Liver (tissue), 9 donors: ENCODE measurements around the gene RNASEH2C. TPM values are rescaled to one million over a fixed set of nuclear protein-coding genes. Genes with fewer than 3 reads are reported as not detected.

ENCODE experiments used
- DNase-seq: peaks from one replicate; pipeline ENCODE4 v3.0.0-alpha.2; 2017; ENCODE audit warnings: low spot score
- H3K27ac ChIP-seq, 2 donors: one replicate each; pipeline ENCODE4 v1.7.0; 2013; ENCODE audit warnings: inconsistent platforms in 2 of 2, low read length in 2 of 2, control low read depth in 1 of 2, low read depth in 1 of 2, mild to moderate bottlenecking in 1 of 2
- H3K27me3 ChIP-seq, 4 donors: one replicate each; pipeline versions ENCODE4 v1.6.1 to v1.7.0; 2013; ENCODE audit warnings: low read length in 3 of 4, inconsistent platforms in 1 of 4, mild to moderate bottlenecking in 1 of 4, moderate library complexity in 1 of 4; ENCODE audit not compliant: control insufficient read depth in 4 of 4, insufficient read depth in 4 of 4
- H3K36me3 ChIP-seq, 4 donors: one replicate each; pipeline versions ENCODE4 v1.6.1 to v1.7.0; 2013; ENCODE audit warnings: low read length in 3 of 4, mild to moderate bottlenecking in 3 of 4, low read depth in 1 of 4, moderate library complexity in 1 of 4; ENCODE audit not compliant: control insufficient read depth in 4 of 4, insufficient read depth in 3 of 4
- H3K4me1 ChIP-seq, 4 donors: one replicate each; pipeline versions ENCODE4 v1.6.1 to v1.7.0; 2013; ENCODE audit warnings: low read length in 3 of 4, mild to moderate bottlenecking in 3 of 4, moderate library complexity in 1 of 4; ENCODE audit not compliant: control insufficient read depth in 4 of 4, insufficient read depth in 4 of 4
- H3K4me3 ChIP-seq, 3 donors: one replicate each; pipeline versions ENCODE4 v1.6.1 to v1.7.0; 2013; ENCODE audit warnings: low read length in 3 of 3, control low read depth in 1 of 3, low read depth in 1 of 3, mild to moderate bottlenecking in 1 of 3
- H3K9ac ChIP-seq, 2 donors: one replicate each; pipeline ENCODE4 v1.7.0; 2013; ENCODE audit warnings: low read length in 2 of 2, mild to moderate bottlenecking in 2 of 2, moderate library complexity in 2 of 2, control low read depth in 1 of 2, low read depth in 1 of 2
- H3K9me3 ChIP-seq, 4 donors: one replicate each; pipeline versions ENCODE4 v1.6.1 to v1.7.0; 2013; ENCODE audit warnings: low read length in 3 of 4; ENCODE audit not compliant: control insufficient read depth in 4 of 4
- EGR1 ChIP-seq, 2 donors: IDR thresholded peaks; 2 replicates each; pipeline ENCODE4 v1.6.1; 2016 to 2018; ENCODE audit warnings: antibody characterized with exemption in 2 of 2, low read depth in 2 of 2
- FOXA1 ChIP-seq: IDR thresholded peaks from 2 replicates; pipeline ENCODE4 v1.6.1; 2016; ENCODE audit warnings: antibody characterized with exemption
- GABPA ChIP-seq, 2 donors: IDR thresholded peaks in 1 of 2; conservative IDR thresholded peaks in 1 of 2; 2 replicates each; pipeline ENCODE4 v1.6.1; 2016; ENCODE audit warnings: antibody characterized with exemption in 2 of 2, mild to moderate bottlenecking in 1 of 2, moderate library complexity in 1 of 2
- HNF4A ChIP-seq, 2 donors: conservative IDR thresholded peaks; 2 replicates each; pipeline ENCODE4 v1.6.1; 2016; ENCODE audit warnings: antibody characterized with exemption in 2 of 2, mild to moderate bottlenecking in 2 of 2
- HNF4G ChIP-seq: IDR thresholded peaks from 2 replicates; pipeline ENCODE4 v1.6.1; 2016; ENCODE audit warnings: antibody characterized with exemption
- JUND ChIP-seq, 2 donors: IDR thresholded peaks; 2 replicates each; pipeline ENCODE4 v1.6.1; 2016; ENCODE audit warnings: antibody characterized with exemption in 2 of 2
- NR2F2 ChIP-seq: IDR thresholded peaks from 2 replicates; pipeline ENCODE4 v1.6.1; 2016; ENCODE audit warnings: antibody characterized with exemption
- RAD21 ChIP-seq, 2 donors: IDR thresholded peaks; 2 replicates each; pipeline ENCODE4 v1.6.1; 2016; ENCODE audit warnings: antibody characterized with exemption in 2 of 2, mild to moderate bottlenecking in 2 of 2
- RXRA ChIP-seq, 2 donors: IDR thresholded peaks; 2 replicates each; pipeline ENCODE4 v1.6.1; 2017 to 2018; ENCODE audit warnings: antibody characterized with exemption in 2 of 2, mild to moderate bottlenecking in 1 of 2
- SP1 ChIP-seq: IDR thresholded peaks from 2 replicates; pipeline ENCODE4 v1.6.1; 2018; ENCODE audit warnings: antibody characterized with exemption, mild to moderate bottlenecking
- WGBS: extraction: QIAGEN DNeasy Blood & Tissue Kit; methylation state at CpG from one replicate; pipeline ENCODE4 v1.1.7; 2013; 5-methylcytosine and 5-hydroxymethylcytosine counted together
- polyA plus RNA-seq, 2 donors: library from polyadenylated mRNA; stranded (reverse) in 1 of 2; unstranded in 1 of 2; fragments of 200-250 nt in 1 of 2; fragments of >200 nt in 1 of 2; fragmentation: Nextera tagmentation in 1 of 2; extraction: Ambion mirVana in 1 of 2; gene quantifications; one replicate each; pipeline versions ENCODE4 v1.2.1 to v1.2.3, GENCODE V29; 2013 to 2015
- total RNA-seq, 2 donors: library from RNA; depleted of rRNA; stranded (reverse); fragments of >200 nt; gene quantifications; one replicate each; pipeline ENCODE4 v1.2.3, GENCODE V29; 2014
- TF ChIP-seq, protein P1 (sequence below): IDR thresholded peaks from 2 replicates; pipeline ENCODE4 v1.6.1; 2016; ENCODE audit warnings: antibody characterized with exemption, mild to moderate bottlenecking
- TF ChIP-seq, protein P2 (sequence below): fragments of 150-350 bp; IDR thresholded peaks from 2 replicates; pipeline ENCODE4 v1.5.1; 2017; ENCODE audit warnings: improper control_type of control experiment, low read depth, low read length; ENCODE audit not compliant: missing input control
- TF ChIP-seq, protein P3 (sequence below): IDR thresholded peaks from 2 replicates; pipeline ENCODE4 v1.6.1; 2016; ENCODE audit warnings: antibody characterized with exemption
- TF ChIP-seq, protein P4 (sequence below): IDR thresholded peaks from 2 replicates; pipeline ENCODE4 v1.6.1; 2016; ENCODE audit warnings: antibody characterized with exemption
- TF ChIP-seq, protein P5 (sequence below): IDR thresholded peaks from 2 replicates; pipeline ENCODE4 v1.6.1; 2016; ENCODE audit warnings: antibody characterized with exemption
- donor health status: healthy.
- donor health status: healthy.
- donor health status: healthy.
- donor health status: healthy.
- donor health status: healthy.

RNASEH2C gene
- total and polyA plus RNA-seq, 4 donors = 20.5 to 72.1 (median 39.0) TPM

DNA sequence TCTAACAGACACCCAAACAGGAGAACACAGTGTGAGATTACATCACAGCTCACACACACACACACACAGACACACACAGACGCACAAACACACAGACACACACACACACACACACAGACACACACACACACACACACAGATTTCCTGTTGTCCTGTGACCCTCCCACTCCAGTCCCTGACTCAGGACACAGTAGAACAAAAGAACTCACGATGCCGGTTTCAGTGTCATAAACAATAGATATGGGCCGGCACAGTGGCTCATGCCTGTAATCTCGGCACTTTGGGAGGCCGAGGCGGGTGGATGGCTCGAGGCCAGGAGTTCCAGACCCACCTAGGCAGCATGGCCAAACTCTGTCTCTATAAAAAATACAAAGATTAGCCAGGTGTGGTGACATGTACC is 22.4 kb downstream of the RNASEH2C start:
- TF ChIP-seq SP1 = peak; percentile 7
- TF ChIP-seq, protein P1, sequence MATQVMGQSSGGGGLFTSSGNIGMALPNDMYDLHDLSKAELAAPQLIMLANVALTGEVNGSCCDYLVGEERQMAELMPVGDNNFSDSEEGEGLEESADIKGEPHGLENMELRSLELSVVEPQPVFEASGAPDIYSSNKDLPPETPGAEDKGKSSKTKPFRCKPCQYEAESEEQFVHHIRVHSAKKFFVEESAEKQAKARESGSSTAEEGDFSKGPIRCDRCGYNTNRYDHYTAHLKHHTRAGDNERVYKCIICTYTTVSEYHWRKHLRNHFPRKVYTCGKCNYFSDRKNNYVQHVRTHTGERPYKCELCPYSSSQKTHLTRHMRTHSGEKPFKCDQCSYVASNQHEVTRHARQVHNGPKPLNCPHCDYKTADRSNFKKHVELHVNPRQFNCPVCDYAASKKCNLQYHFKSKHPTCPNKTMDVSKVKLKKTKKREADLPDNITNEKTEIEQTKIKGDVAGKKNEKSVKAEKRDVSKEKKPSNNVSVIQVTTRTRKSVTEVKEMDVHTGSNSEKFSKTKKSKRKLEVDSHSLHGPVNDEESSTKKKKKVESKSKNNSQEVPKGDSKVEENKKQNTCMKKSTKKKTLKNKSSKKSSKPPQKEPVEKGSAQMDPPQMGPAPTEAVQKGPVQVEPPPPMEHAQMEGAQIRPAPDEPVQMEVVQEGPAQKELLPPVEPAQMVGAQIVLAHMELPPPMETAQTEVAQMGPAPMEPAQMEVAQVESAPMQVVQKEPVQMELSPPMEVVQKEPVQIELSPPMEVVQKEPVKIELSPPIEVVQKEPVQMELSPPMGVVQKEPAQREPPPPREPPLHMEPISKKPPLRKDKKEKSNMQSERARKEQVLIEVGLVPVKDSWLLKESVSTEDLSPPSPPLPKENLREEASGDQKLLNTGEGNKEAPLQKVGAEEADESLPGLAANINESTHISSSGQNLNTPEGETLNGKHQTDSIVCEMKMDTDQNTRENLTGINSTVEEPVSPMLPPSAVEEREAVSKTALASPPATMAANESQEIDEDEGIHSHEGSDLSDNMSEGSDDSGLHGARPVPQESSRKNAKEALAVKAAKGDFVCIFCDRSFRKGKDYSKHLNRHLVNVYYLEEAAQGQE = no peak
- TF ChIP-seq HNF4G = no peak
- no peak for TF ChIP-seq RXRA (IDR thresholded peaks at IDR 0.05)
- no peak for TF ChIP-seq FOXA1
- peak; percentile 54 for TF ChIP-seq NR2F2
- TF ChIP-seq, protein P2, sequence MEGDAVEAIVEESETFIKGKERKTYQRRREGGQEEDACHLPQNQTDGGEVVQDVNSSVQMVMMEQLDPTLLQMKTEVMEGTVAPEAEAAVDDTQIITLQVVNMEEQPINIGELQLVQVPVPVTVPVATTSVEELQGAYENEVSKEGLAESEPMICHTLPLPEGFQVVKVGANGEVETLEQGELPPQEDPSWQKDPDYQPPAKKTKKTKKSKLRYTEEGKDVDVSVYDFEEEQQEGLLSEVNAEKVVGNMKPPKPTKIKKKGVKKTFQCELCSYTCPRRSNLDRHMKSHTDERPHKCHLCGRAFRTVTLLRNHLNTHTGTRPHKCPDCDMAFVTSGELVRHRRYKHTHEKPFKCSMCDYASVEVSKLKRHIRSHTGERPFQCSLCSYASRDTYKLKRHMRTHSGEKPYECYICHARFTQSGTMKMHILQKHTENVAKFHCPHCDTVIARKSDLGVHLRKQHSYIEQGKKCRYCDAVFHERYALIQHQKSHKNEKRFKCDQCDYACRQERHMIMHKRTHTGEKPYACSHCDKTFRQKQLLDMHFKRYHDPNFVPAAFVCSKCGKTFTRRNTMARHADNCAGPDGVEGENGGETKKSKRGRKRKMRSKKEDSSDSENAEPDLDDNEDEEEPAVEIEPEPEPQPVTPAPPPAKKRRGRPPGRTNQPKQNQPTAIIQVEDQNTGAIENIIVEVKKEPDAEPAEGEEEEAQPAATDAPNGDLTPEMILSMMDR = no peak
- TF ChIP-seq, protein P3, sequence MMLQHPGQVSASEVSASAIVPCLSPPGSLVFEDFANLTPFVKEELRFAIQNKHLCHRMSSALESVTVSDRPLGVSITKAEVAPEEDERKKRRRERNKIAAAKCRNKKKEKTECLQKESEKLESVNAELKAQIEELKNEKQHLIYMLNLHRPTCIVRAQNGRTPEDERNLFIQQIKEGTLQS = no peak
- no peak for TF ChIP-seq GABPA (IDR thresholded peaks at IDR 0.05 in 1 of 2, conservative IDR thresholded peaks at IDR 0.05 in 1 of 2)
- Histone ChIP-seq H3K27ac (no peak overlapping the region), H3K36me3 (no peaks in the 10 kb centered on the region), H3K4me1 (peaks cover 0 to 6% (median 0%) of the 10 kb centered on the region in 4 donors), H3K9me3 (no peaks in the 10 kb centered on the region), H3K4me3 (no peak overlapping the region), H3K27me3 (no peaks in the 10 kb centered on the region), H3K9ac (no peak overlapping the region)
- WGBS = 60% methylated on average over 8 of the region's 8 CpGs
- DNase-seq = no peak

DNA sequence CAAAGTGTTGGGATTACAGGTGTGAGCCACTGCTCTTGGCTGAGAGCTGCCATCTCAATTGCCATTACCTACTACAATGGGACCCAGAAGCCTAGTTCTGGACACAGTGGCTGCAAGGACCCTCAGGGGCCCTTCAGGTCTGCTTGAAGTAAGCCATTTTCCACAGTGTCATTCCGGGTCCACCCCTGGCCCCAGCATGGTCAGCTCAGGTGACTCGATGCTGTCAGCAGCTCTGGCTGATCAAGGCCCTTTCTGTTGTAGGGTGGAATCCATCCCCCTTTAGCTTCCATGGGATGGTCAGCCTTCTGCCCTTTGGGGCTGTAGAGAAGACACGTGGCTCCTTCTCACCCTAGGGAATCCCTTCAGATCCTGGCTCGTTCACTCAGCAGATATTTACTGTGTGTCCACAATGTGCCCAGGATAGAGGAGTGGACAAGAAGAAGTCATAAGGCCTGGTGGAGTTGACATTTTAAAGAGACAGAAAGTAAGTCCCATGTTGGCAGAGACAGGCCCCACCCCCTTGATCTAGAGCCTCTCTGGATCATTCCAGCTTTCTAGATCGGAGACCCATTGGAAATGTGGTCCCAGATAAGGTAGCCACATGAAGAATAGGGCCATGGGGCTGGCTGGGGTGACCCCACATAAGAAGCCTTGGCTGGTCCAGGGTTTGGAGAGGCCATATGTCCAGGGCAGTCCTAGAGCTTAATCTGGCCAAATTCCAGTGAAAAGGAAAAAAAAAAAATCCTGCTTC is 23.6 kb downstream of the RNASEH2C start:
- Histone ChIP-seq H3K27me3 (no peaks in the 10 kb centered on the region), H3K9ac (no peak overlapping the region), H3K27ac (no peak overlapping the region), H3K4me3 (no peak overlapping the region), H3K9me3 (no peaks in the 10 kb centered on the region), H3K4me1 (peaks cover 0 to 6% (median 0%) of the 10 kb centered on the region in 4 donors), H3K36me3 (no peaks in the 10 kb centered on the region)
- WGBS = 91% methylated on average over 5 of the region's 5 CpGs
- no peak for DNase-seq
- TF ChIP-seq, protein P1 = no peak
- TF ChIP-seq GABPA (IDR thresholded peaks at IDR 0.05 in 1 of 2, conservative IDR thresholded peaks at IDR 0.05 in 1 of 2) = no peak
- TF ChIP-seq, protein P4, sequence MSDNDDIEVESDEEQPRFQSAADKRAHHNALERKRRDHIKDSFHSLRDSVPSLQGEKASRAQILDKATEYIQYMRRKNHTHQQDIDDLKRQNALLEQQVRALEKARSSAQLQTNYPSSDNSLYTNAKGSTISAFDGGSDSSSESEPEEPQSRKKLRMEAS = no peak
- no peak for TF ChIP-seq HNF4A (conservative IDR thresholded peaks at IDR 0.05)
- TF ChIP-seq, protein P3 = no peak
- TF ChIP-seq HNF4G = no peak
- TF ChIP-seq, protein P5, sequence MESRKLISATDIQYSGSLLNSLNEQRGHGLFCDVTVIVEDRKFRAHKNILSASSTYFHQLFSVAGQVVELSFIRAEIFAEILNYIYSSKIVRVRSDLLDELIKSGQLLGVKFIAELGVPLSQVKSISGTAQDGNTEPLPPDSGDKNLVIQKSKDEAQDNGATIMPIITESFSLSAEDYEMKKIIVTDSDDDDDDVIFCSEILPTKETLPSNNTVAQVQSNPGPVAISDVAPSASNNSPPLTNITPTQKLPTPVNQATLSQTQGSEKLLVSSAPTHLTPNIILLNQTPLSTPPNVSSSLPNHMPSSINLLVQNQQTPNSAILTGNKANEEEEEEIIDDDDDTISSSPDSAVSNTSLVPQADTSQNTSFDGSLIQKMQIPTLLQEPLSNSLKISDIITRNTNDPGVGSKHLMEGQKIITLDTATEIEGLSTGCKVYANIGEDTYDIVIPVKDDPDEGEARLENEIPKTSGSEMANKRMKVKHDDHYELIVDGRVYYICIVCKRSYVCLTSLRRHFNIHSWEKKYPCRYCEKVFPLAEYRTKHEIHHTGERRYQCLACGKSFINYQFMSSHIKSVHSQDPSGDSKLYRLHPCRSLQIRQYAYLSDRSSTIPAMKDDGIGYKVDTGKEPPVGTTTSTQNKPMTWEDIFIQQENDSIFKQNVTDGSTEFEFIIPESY = no peak
- TF ChIP-seq RXRA (IDR thresholded peaks at IDR 0.05) = no peak
- TF ChIP-seq EGR1 (IDR thresholded peaks at IDR 0.05; ENCODE audit: low read depth in 2 of 2) = no peak
- TF ChIP-seq JUND (IDR thresholded peaks at IDR 0.05) = no peak
- no peak for TF ChIP-seq FOXA1
- TF ChIP-seq RAD21 (IDR thresholded peaks at IDR 0.05) = no peak
- no peak for TF ChIP-seq NR2F2
- TF ChIP-seq, protein P2 = no peak
